ENCODE measurements around the gene KCNF1.

The KCNF1 gene

DNA sequence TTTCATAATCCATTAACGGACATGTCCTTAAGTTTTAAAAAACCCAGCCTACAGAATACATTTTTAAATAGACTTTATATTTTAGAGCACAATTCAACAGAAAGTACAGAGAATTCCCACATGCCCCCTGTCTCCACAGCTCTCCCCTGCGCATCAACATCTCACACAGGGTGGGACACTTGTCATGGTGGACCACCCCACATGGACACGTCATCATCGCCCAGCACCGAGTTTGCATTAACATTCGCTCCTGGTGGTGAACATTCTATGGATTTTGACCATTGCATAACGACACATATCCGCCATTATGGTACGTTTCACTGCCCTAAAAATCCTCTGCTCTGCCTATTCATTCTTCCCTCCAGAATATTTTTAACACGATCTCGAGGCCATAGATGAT lies 1.1 kb upstream of the KCNF1 start:
- TF ChIP-seq, protein P1, sequence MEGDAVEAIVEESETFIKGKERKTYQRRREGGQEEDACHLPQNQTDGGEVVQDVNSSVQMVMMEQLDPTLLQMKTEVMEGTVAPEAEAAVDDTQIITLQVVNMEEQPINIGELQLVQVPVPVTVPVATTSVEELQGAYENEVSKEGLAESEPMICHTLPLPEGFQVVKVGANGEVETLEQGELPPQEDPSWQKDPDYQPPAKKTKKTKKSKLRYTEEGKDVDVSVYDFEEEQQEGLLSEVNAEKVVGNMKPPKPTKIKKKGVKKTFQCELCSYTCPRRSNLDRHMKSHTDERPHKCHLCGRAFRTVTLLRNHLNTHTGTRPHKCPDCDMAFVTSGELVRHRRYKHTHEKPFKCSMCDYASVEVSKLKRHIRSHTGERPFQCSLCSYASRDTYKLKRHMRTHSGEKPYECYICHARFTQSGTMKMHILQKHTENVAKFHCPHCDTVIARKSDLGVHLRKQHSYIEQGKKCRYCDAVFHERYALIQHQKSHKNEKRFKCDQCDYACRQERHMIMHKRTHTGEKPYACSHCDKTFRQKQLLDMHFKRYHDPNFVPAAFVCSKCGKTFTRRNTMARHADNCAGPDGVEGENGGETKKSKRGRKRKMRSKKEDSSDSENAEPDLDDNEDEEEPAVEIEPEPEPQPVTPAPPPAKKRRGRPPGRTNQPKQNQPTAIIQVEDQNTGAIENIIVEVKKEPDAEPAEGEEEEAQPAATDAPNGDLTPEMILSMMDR (conservative IDR thresholded peaks at IDR 0.05), result no peak
- TF ChIP-seq ZFX (IDR thresholded peaks at IDR 0.05), result no peak
- H3K27ac ChIP-seq, result no peak overlapping the region

DNA sequence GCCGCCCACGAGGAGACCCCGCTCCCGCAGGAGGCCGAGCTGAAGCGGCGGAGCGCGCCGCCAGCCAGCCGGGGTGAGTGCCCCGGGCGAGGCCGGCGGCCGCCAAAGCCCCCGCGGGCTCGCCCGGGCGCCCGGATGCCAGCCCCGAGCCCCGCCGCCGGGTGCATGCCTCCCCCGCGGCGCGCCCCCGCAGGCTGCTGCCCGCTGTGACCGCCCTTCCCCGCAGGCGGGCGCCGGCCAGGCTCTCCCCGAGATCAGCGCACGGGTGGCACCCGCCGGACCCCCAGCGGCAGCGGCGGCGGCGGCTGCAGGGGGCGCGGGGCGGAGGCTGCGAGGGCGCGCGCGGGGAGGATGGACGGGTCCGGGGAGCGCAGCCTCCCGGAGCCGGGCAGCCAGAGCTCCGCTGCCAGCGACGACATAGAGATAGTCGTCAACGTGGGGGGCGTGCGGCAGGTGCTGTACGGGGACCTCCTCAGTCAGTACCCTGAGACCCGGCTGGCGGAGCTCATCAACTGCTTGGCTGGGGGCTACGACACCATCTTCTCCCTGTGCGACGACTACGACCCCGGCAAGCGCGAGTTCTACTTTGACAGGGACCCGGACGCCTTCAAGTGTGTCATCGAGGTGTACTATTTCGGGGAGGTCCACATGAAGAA lies 470 bp downstream of the KCNF1 start:
- no peak overlapping the region for H3K27ac ChIP-seq
- TF ChIP-seq, protein P1 (conservative IDR thresholded peaks at IDR 0.05), result no peak
- no peak for TF ChIP-seq ZFX (IDR thresholded peaks at IDR 0.05)

GRCh38 chr2:10912796-10913455 lies 1.2 kb downstream of the KCNF1 start:
- no peak for TF ChIP-seq ZFX (IDR thresholded peaks at IDR 0.05)
- TF ChIP-seq, protein P1 (conservative IDR thresholded peaks at IDR 0.05), result no peak
- no peak overlapping the region for H3K27ac ChIP-seq

DNA sequence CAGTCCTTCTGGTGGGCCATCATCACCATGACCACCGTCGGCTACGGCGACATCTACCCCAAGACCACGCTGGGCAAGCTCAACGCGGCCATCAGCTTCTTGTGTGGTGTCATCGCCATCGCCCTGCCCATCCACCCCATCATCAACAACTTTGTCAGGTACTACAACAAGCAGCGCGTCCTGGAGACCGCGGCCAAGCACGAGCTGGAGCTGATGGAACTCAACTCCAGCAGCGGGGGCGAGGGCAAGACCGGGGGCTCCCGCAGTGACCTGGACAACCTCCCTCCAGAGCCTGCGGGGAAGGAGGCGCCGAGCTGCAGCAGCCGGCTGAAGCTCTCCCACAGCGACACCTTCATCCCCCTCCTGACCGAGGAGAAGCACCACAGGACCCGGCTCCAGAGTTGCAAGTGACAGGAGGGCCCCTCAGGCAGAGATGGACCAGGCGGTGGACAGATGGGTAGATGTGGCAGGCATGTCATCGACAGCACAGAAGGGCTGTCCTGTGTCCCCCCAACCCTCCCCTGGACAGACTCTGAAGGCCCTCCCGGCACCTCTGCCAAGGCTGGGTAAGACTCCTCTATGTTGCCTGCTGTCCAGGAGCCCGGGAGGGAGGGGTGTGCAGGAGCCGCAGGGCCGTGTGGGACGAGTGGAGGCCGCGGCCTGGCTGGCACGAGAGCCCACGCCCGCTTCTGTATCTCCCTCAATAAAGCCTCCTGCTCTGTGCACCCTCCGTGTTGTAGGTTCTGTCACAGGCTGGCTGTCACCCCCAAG lies 2.0 kb downstream of the KCNF1 start:
- no peak overlapping the region for H3K27ac ChIP-seq
- TF ChIP-seq, protein P1 (conservative IDR thresholded peaks at IDR 0.05), result no peak
- TF ChIP-seq ZFX (IDR thresholded peaks at IDR 0.05), result no peak

- no peak for TF ChIP-seq ZFX (IDR thresholded peaks at IDR 0.05)
- TF ChIP-seq, protein P1 (conservative IDR thresholded peaks at IDR 0.05), result no peak
- no peak overlapping the region for H3K27ac ChIP-seq
Measured at GRCh38 chr2:10914272-10914693, 2.5 kb downstream of the KCNF1 start.

DNA sequence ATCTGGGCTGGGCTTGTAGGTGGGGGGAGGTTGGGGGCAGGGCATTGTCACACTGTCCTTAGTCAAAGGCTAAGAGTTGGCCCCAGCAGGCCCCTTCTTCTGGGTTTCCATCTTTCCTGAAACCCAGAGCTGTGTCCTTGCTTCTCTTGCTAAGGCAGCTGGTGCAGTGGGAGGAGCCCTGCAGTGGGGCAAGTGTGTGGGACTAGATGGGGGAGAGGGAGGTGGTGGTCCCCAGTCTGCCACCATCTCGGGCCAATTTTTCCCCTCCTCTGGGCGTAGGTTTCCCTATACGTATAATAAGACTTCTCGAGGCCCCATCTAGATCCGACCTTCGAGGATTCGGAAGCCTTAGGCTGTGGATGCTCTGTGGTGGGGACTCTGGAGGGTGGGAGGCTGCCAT lies 3.5 kb downstream of the KCNF1 start:
- no peak for TF ChIP-seq ZFX (IDR thresholded peaks at IDR 0.05)
- no peak overlapping the region for H3K27ac ChIP-seq

DNA sequence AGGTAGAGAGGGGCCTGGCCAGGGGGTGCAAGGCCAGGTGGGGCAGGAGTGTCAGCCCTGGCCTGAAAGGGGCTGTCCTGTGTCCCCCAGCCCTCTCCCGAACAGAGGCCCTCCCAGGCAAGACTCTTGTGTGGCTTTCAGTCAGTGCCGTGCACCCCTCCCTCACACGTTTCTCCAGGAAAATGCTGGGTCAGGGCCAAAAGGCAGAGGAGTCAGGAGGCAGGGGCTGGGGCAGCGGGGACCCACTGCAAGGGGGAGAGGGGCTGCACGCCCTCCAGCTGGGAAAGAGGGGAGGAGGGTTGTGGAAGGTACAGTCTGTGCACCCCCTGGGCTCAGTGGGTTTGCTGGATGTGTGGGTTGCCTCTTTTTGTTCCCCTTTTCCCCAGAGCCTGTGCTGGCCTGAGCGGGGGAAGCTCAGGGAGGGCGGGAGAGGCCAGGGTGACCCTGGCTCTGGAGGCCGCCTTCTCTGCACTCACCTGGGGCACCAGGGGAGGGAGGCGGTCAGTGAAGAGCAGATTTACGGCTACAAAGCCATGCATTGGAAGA lies 4.1 kb downstream of the KCNF1 start:
- TF ChIP-seq, protein P1 (conservative IDR thresholded peaks at IDR 0.05), result no peak
- TF ChIP-seq ZFX (IDR thresholded peaks at IDR 0.05), result no peak
- no peak overlapping the region for H3K27ac ChIP-seq
